Measurements from ENCODE around the gene PDXP.
"Not testable (repeated sequence)": the region's sequence is repeated elsewhere in the genome, so short reads cannot be mapped to it uniquely, and the experiment has no call there.

PDXP gene

DNA sequence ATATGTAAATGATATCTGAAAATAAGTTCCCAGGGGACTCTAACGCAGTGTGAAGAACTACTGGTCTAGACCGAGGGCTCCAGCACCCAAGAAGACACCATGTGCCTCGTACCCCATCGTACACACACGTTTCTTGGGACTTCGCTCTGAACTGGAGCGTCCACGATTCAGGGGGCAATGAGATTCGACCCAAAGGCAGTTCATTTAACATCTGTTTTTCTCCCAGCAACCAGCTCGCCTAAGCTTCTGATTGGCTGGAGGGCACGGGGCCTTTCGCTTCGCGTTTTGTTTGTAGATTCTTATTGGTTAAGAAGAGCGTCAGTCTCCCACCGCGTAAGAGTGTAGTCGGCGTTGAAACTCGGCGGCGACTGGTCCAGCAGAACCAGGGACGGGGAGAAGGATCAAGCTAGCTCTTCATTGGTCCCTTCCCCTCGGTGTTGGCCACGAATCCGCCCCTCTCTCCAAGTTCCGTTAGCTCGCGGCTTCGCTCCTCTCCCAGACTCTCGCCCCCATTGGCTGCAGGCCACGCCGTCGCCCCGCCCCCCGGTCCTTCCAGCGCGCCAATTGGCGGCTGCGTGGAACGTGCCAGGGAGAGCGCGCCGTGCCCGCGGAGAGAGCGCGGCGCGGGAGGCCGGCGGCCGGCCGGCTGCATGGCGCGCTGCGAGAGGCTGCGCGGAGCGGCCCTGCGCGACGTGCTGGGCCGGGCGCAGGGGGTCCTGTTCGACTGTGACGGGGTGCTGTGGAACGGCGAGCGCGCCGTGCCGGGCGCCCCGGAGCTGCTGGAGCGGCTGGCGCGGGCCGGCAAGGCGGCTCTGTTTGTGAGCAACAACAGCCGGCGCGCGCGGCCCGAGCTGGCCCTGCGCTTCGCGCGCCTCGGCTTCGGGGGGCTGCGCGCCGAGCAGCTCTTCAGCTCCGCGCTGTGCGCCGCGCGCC is at the start of gene PDXP (continued):
- TF ChIP-seq SP3 (tag by site-specific recombination; IDR thresholded peaks at IDR 0.05) (peak; percentile 62; the same call in 1 of the 2 replicates), HOXC10 (CRISPR knock-in tag; IDR thresholded peaks at IDR 0.05) (0 out of 2 replicates have a peak, but pooled peaks have one; percentile 26), SP2 (tag by site-specific recombination; IDR thresholded peaks at IDR 0.05) (peak; percentile 100), GLIS2 (tag by site-specific recombination; IDR thresholded peaks at IDR 0.05) (peak; percentile 68)
- TF ChIP-seq, protein P1, sequence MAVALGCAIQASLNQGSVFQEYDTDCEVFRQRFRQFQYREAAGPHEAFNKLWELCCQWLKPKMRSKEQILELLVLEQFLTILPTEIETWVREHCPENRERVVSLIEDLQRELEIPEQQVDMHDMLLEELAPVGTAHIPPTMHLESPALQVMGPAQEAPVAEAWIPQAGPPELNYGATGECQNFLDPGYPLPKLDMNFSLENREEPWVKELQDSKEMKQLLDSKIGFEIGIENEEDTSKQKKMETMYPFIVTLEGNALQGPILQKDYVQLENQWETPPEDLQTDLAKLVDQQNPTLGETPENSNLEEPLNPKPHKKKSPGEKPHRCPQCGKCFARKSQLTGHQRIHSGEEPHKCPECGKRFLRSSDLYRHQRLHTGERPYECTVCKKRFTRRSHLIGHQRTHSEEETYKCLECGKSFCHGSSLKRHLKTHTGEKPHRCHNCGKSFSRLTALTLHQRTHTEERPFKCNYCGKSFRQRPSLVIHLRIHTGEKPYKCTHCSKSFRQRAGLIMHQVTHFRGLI (tag by site-specific recombination; IDR thresholded peaks at IDR 0.05), result no peak

DNA sequence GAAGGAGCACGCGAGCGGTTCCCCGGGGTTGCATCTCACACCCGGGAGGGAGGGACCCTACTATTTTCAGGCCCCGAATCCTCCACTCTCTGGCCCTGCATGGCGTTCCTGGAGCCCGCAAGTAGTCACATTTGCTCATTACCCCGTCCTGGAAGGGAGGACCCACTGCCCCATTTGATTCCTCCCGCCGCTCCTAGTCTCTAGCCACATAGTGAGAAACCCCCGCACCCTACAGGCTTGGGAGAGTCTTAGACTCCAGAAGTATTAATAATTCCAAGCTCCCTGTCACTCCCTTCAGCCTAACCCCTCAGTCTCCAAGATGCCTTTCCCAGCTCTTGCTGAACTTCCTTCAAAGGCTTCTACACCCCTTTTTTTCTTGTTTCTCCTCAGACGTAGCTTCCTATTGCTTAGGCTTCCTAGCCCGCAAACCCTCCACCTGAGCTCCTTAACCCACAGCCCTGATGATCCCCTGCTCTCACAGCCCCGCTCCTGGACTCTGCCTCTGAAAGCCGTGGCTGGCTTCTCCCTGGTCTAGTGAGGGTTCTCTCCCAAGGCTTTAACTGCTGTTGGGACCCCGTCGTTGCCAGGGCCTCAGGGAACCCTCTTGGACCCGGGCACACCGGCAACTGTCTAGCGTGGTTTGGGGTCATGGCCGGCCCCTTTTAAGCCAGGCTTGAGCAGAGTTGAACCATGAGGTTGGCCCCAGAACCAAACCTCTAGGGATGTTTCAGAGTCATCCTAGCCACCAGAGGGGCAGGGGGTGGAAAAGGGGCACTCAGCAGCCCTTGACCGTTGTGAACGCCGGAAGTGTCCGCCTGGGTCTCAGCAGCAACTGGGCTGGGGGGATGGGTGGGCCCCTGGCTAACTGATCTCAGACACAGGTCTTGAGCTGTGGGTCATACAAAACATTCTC is 49.0 kb upstream of the PDXP start:
- Histone ChIP-seq H3K27ac (ENCODE audit: extremely low read depth, low read depth, low read length) (peak overlapping the region; percentile 99), H3K36me3 (ENCODE audit: control insufficient read depth in 2 of 2, insufficient read depth in 1 of 2, low read length in 2 of 2) (peaks cover 0 to 12% of the 10 kb centered on the region in 2 experiments), H3K4me3 (ENCODE audit: low read depth, low read length) (peak overlapping the region; percentile 96), H3K4me1 (ENCODE audit: control insufficient read depth, insufficient read depth, low read length) (peaks cover 8% of the 10 kb centered on the region), H3K9me3 (ENCODE audit: control insufficient read depth, insufficient read depth, low read depth, low read length) (no peaks in the 10 kb centered on the region)
- TF ChIP-seq ZNF214 (tag by site-specific recombination; IDR thresholded peaks at IDR 0.05; ENCODE audit: borderline replicate concordance) (no peak), ZBTB20 (tag by site-specific recombination; IDR thresholded peaks at IDR 0.05) (peak; percentile 82), ZNF701 (tag by site-specific recombination; IDR thresholded peaks at IDR 0.05) (no peak), ZNF510 (tag by site-specific recombination; IDR thresholded peaks at IDR 0.05; ENCODE audit: insufficient replicate concordance) (no peak), ZNF830 (tag by site-specific recombination; IDR thresholded peaks at IDR 0.05; ENCODE audit: low read depth) (no peak), ZNF610 (tag by site-specific recombination; IDR thresholded peaks at IDR 0.05; ENCODE audit: borderline replicate concordance) (0 out of 2 replicates have a peak, but pooled peaks have one; percentile 24), ZNF394 (tag by site-specific recombination; IDR thresholded peaks at IDR 0.05; ENCODE audit: borderline replicate concordance) (peak; percentile 68), ZNF433 (tag by site-specific recombination; IDR thresholded peaks at IDR 0.05; ENCODE audit: low read depth) (no peak), ZNF335 (tag by site-specific recombination; conservative IDR thresholded peaks at IDR 0.05) (peak; percentile 77), SCRT2 (tag by site-specific recombination; IDR thresholded peaks at IDR 0.05) (0 out of 2 replicates have a peak, but pooled peaks have one; percentile 1)
- TF ChIP-seq, protein P2, sequence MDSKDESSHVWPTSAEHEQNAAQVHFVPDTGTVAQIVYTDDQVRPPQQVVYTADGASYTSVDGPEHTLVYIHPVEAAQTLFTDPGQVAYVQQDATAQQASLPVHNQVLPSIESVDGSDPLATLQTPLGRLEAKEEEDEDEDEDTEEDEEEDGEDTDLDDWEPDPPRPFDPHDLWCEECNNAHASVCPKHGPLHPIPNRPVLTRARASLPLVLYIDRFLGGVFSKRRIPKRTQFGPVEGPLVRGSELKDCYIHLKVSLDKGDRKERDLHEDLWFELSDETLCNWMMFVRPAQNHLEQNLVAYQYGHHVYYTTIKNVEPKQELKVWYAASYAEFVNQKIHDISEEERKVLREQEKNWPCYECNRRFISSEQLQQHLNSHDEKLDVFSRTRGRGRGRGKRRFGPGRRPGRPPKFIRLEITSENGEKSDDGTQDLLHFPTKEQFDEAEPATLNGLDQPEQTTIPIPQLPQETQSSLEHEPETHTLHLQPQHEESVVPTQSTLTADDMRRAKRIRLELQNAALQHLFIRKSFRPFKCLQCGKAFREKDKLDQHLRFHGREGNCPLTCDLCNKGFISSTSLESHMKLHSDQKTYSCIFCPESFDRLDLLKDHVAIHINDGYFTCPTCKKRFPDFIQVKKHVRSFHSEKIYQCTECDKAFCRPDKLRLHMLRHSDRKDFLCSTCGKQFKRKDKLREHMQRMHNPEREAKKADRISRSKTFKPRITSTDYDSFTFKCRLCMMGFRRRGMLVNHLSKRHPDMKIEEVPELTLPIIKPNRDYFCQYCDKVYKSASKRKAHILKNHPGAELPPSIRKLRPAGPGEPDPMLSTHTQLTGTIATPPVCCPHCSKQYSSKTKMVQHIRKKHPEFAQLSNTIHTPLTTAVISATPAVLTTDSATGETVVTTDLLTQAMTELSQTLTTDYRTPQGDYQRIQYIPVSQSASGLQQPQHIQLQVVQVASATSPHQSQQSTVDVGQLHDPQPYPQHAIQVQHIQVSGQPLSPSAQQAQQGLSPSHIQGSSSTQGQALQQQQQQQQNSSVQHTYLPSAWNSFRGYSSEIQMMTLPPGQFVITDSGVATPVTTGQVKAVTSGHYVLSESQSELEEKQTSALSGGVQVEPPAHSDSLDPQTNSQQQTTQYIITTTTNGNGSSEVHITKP (tag by site-specific recombination; IDR thresholded peaks at IDR 0.05), result peak; percentile 96
- ChIA-PET POLR2A (interaction anchor here (0.9 to 3.3 kb wide), 20 partner anchors 8 to 199 kb away, joined by 3 to 35 read pairs (median 8); partner anchors contain the start of genes GCAT, LGALS1, NOL12 and PDXP), CTCF (interaction anchor here (0.5 to 5.6 kb wide), 10 partner anchors 9 to 1370 kb away, joined by 3 to 60 read pairs (median 5); partner anchors contain the start of gene PDXP)

DNA sequence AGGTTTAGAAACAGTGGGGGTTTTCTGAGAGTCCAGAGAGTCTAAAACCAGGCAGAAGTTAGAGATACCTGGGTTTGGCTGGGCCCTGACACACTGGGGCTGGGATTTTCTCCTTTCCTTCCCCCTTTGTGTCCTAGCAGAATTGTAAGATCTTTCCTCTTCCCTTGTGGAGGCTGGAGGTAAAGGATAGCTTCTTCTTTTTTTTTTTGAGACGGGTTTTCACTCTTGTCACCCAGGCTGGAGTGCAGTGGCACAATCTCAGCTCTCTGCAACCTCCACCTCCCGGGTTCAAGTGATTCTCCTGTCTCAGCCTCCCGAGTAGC is 48.4 kb upstream of the PDXP start:
- Histone ChIP-seq H3K4me3 (ENCODE audit: low read depth, low read length) (peak overlapping the region; percentile 96; the same call in 1 of the 2 replicates), H3K27ac (ENCODE audit: extremely low read depth, low read depth, low read length) (peak overlapping the region; percentile 99), H3K36me3 (ENCODE audit: control insufficient read depth in 2 of 2, insufficient read depth in 1 of 2, low read length in 2 of 2) (peaks cover 0 to 17% of the 10 kb centered on the region in 2 experiments)
- CTCF ChIA-PET, result interaction anchor here (1.2 to 5.6 kb wide), 4 partner anchors 13 to 72 kb away, joined by 3 to 60 read pairs (median 10); no protein-coding TSS in a partner anchor
- POLR2A ChIA-PET, result interaction anchor here (0.9 to 2.8 kb wide), 5 partner anchors 9 to 197 kb away, joined by 3 to 8 read pairs (median 5); partner anchors contain the start of genes GCAT, LGALS1 and PDXP
- H3K9me3 ChIP-seq (ENCODE audit: control insufficient read depth, insufficient read depth, low read depth, low read length); H3K4me1 ChIP-seq (ENCODE audit: control insufficient read depth, insufficient read depth, low read length): not testable (repeated sequence)

Data from HEK293 (cell line).